HG02973 (cell line): ENCODE measurements around the gene PPIL6.
A peak's percentile ranks its signal among the peaks of the same experiment; 100 is the strongest.

Experiments used
- ATAC-seq: cut with Tn5 transposase; IDR thresholded peaks from one replicate; pipeline ENCODE4 v1.9.1; 2021; ENCODE audit warnings: moderate library complexity; ENCODE audit not compliant: unreplicated experiment

Gene PPIL6

DNA sequence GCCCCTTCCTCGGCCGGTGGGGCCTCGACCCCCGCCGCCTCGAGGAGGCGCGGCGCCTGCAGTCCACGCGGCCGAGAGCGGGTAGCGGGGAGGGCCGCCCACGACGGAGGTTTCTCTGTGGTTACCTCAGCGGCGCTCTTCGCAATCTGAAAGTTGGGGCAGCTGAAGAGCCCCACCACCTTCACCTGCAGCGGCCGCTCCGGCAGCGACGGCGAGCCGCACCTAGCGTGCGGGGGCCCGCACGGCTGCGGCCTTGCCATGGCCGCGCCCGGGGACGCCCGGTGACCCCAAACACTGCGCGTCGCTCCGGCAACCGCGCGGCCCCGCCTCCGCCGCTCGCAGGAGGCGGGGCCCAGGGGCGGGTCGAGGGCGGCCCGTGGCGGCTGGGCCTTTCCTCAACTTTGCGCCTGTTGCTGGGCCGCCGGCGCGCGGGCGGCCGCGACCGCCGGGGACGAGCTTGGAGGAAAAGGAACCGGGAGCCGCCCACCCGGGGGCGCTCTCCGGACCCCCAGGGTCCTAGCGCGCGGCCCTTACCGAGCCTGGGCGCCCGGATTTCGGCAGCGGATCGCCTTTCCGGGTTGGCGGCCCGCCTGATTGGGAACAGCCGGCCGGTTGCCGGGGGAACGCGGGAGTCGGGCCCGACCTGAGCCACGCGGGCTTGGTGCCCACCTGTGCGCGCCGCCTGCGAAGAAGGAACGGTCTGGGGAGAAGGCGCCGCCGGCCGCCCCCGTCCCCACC, at the start of gene PPIL6, which contains the start of gene SMPD2:
PPIL6 (minus strand) TSS at position 298 of the 738 bp plus-strand sequence; CDS start at position 260, 38 bp downstream.
SMPD2 (plus strand) TSS at position 394 of the 738 bp plus-strand sequence. CDS start 398 bp downstream, outside the sequence.
- ATAC-seq, result peak; percentile 78

DNA sequence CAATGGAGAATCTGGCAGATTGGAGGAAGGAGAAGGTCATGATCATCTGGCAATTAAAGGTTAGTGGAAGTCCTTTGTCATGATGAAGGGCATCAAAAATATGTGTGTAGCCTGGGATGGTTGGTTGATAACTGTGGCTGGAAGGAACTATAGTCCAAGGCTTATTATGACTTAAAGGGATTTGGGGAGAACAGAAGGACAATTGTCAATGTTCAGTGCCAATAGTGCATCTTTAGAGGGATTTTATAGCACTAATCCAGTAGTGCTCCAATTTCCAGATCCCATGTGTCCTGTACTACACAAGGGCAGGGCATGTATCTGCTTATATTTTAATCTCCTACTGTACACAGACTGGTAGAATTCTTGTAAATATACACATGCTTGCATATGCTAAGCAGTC, 47.6 kb upstream of the PPIL6 start:
- ATAC-seq, result no peak

DNA sequence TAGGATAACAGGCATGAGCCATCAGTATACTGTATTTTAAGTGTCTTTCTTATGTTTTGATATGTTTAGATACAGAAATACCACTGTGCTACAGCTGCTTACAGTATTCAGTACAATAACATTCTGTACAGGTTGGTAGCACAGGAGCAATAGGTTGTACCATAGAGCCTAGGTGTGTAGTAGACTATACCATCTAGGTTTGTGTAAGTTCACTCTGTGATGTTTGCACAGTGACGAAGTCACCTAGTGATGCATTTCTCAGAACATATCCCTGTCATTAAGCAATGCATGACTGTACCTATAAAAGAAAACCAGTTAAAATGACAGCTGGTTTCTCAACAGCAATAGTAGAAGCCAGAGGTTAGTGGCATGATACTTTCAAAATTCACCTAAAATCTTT, 45.6 kb upstream of the PPIL6 start:
- no peak for ATAC-seq

DNA sequence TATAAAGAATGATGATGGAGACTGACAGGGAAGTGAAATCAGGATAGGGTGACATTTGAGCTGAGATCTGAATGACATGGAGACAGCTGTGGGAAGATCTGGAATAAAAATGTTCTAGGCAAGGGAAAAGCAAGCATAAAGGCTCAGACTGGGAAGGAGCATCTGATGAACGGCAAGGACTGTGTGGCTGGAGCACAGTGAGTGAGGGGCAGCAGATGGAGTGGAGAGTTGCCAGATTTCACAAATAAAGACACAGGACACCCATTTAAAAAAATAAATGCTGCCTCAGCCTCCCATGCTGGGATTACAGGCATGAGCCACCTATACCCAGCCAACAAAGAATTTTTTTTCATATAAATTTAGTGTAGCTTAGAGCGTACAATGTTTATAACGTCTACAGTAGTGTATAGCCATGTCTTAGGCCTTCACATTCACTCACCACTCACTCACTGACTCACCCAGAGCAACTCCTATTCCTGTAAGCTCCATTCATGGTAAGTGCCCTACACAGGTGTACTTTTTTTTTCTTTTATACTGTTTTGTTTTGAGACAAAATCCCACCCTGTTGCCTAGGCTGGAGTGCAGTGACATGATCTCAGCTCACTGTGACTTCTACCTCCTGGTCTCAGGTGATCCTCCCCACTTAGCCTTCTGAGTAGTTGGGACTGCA, 45.0 kb upstream of the PPIL6 start:
- ATAC-seq, result no peak

DNA sequence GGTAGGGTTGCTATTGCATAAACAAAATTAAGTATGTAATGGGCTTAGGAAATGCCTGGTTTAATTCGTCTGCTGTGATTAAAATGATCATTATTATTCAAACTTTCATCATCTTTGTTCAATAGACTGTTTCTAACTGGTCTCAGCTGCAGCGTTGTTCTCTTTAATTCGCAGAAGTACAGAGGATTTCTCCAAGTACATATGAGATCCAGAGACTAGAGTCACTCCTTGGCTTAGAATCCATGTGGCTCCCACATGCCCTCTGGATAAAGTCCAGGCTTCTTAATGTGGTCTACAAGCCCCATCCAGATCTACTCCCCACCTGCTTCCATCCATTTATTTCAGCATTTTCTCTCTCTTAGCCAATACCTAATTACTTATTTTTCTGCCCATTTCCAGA, 43.7 kb upstream of the PPIL6 start:
- ATAC-seq, result no peak

DNA sequence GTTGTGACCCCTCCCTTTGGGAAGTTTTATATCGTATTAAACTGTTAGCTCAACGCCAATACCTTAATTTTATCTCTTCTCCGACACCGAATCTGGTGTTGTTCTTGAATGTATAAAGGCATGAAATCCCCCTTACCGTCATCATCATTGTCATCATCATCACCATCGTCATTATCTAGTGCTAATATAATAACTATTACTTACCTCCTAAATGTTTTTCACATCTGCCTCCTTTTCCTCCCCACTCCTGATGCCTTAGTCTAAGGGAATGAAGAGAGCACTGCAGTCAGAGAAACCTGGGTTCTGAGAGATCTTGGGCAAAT, 43.3 kb upstream of the PPIL6 start:
- no peak for ATAC-seq

DNA sequence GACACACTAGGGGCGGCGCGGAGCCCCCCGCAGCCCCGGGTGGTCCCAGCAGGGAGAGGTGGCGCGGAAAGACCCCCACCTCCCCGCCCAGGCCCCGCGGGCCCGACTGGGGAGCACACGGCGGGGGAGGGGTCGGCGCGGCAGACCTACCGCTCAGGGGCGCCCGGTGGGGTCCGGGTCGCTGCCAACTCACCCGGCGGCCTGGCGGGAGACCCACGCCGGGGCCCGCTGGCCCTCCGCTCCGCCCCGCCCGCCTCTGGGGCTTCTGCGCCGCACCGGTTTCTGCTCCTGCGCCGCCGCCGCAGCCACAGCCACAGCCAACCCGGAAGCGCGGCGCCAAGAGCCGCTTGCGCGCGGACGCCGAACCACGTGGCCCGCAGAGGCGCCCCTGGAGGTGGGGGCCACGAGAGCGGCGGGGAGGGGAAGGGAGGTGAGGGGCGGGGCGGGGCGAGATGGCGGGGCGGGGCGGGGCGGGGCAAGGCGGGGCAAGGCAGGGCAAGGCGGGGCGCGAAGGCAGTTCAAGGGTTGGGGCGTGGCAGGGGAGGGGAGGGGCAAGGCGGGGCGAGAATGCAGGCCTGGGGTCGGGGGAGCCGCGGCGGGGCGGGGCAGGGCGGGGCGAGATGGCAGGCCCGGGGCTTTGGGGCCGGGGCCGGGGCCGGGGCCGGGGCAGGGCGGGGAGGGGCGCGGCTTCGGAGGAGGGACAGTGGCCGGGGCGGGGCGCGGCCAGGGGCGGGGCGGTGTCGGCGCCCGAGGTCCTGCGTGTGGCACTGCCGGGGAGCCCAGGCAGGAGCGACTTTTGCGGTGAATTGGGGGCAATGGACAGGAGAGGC, 42.7 kb upstream of the PPIL6 start, which contains the start of gene ZBTB24:
ZBTB24 (minus strand) TSS at position 315 of the 830 bp plus-strand sequence. CDS start 1,193 bp downstream, outside the sequence.
- peak; percentile 86 for ATAC-seq

DNA sequence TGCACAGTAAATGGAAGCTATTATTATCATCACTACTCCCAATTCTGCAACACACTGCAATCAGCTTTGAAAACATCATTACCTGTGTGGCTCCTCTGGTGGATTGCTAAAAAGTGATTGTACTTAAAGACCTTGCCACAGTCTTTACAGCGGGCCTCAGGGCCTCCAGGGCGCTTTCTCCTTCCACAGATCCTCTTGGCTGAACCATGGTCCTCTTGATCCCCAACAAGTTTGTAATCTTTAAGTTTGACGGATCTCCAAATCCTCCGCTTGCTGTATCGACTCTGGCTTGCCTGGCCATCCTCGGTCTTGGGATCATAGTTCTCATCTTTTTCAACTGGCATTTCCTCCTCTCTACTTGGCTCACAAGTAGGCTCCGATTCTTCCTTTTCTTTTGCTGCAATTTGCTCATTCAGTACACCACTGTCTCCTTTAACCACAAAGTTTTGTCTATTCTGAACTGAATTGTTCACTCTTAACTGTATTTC, 40.6 kb upstream of the PPIL6 start:
- ATAC-seq, result no peak

DNA sequence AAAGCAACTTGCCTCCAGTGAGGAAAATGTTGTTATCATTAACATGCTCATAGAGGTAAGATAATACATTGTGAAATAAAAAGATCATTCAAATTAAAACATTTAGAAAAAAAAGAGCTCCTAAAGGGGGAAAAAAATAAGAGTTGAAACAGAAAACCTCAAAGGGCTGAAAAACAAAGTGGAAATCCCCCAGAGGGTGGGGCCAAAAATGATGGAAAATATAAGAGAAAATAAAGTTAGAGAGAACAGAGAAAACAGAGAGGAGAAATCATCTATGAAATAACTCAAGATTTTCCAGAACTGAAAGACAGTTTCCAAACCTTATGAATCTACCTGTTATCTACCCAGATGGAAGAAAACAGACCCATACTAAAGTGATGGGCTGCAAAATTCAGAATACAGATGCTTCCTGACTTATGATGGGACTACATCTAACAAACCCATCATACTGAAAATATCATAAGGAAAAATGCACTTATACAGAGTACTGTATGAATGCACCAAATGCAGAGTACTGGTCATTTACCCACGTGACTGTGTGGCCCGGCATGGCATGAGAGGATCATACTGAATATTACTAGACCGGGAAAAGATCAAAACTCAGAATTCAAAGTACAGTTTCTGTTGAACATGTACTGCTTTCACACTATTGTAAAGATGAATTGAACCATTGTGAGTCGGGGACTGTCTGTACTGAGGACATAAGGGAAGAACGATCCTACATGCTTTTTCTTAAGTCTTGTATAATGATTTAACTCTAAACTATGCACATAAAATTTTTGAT, 38.6 kb upstream of the PPIL6 start:
- ATAC-seq, result no peak

DNA sequence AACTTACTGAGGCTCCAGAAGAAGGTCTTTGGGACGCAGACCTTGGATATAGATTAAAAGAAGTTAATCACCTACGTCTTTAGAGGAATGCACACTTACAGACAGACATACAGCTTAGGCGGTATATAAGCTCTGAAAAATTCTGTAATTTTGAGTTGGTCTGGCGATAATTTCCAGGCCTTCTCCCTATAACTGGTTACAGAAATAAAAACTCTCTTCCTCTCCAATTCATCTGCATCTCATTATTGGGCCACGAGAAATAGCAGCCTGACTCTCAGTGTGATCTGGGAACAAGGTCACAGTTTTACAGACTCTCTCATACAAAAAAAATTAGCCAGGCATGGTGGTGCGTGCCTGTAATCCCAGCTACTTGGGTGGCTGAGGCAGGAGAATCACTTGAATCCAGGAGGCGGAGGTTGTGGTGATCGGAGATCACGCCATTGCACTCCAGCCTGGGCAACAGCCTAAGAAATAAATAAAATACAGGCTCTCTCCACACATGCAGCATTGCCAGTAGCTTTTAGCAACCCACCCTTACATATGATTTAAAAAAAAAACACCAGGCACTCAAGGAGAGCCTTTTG, 37.9 kb upstream of the PPIL6 start:
- no peak for ATAC-seq

DNA sequence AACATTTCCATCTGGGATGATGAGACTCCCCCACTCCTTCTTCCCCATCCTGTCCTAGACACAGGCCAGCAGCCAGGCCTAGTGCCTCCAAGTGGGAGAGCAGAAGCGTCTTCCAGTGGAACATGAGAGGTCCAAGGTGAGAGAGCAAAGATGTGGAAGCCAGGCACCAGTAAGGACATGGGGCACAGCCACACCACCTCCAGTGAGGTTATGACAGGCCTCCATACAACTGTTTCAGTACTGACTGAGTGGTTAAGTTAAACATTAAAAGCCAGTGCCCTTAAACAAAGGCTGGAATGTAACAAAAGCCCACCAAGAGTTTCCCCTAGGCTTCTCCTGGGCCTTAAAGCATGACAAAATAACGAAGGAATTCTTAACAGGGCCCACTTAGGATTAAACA, 37.3 kb upstream of the PPIL6 start:
- no peak for ATAC-seq

DNA sequence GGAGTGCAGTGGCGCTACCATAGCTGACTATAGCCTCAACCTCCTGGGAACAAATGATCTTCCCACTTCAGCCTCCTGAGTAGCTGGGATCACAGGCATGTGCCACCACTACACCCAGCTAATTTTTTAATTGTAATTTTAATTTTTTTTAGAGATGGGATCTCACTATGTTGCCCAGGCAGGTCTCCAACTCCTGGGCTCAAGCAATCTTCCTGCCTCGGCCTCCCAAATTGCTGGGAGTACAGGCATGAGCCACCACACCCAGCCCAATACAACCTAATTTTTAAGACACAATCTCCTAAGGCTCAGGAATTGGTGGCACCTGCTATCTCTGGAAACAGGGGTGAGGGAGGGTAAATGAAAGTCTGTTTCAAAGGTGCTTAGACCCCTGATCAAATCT, 36.8 kb upstream of the PPIL6 start:
- ATAC-seq, result no peak

DNA sequence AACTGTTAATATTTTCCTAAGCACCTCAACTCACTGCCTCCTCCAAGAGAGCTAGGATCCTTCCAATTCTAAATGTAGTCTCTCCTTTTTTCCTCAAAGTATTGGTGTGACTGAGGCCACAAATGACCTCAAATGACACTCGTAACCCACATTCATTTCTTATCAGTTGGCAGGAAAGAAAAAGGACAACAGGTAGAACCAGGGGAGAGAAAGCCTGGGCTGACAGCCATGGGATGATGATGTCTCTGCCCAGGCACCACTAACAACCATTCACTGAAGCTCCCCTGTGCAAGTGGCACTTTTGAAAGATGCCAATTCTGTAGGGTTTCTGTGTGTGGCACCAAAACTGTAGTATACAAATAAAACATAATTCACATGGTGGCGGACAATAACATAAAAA, 35.2 kb upstream of the PPIL6 start:
- ATAC-seq, result no peak

DNA sequence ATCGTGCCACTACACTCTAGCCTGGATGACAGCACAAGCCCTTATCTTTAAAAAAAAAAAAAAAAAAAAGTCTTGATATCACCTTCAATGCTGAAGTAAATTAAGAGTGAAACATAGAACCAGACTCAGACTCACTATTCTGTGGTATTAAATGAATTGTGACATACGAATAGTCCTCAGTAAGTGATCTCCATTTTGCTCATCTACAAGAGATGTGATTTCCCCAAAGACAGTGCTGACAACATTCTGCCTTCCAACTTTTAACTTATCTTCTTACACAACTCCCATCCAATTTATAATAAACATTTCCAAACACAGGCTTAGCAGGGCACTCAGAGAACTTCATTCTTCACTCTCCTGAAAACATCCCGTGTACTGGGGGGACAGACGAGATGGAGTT, 34.6 kb upstream of the PPIL6 start:
- no peak for ATAC-seq

DNA sequence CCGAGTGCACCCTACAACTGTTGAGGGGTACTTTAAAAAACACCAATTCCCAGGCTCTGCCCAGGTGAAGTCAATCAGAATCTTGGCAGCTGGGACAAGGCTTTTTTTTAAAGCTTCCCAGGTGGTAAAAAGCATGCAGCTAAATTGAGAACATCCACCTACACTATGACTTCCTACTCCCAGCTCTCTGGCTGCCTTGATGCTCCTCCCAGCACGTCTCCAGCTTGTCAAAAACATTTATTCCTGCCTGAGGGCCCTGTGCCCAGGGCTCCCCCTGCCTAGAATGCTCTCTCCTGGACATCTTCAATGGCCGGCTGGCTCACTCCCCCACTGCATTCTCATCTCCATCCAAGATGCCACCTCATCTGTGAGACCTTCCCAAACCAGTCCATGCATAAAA, 32.7 kb upstream of the PPIL6 start:
- ATAC-seq, result no peak

DNA sequence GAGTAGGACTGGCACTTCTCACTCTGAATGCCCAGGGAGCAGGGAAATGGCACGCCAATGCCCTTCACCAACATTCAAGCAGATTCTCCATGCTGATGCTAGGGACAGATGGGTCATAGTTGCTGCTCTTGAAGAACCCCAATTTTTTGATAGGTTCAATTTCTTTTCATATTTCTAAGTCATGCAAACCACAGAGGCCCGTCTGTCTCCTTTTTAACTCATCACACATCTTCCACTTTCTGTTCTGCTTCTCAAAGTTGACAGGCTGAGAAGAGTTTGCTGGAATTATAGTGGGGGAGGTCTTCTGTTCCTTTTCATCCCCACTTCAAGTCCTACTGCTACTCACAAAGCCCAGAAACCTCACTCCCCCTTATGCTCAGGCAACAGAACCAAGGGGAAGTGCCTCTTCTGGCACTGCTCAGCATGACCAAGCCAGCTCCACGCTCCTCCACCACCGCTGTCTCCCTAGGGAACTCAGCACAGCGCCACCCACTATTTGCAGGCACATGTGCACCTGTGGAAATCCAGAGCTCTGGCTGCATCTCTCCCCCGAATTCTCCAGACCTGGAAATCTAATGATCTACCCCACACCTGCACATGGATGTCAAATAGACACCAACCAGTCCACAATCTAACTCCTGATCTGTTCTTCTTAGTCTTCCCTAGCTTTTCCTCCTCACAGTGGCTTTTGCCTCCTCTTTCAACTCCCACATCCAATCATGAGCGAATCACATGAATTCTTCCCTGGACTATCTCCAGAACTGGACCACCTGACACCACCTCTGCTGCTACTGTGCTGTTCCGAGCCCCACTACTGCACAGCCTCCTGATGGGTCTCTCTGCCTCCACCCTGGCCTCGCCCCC, 31.9 kb upstream of the PPIL6 start:
- peak; percentile 50 for ATAC-seq

DNA sequence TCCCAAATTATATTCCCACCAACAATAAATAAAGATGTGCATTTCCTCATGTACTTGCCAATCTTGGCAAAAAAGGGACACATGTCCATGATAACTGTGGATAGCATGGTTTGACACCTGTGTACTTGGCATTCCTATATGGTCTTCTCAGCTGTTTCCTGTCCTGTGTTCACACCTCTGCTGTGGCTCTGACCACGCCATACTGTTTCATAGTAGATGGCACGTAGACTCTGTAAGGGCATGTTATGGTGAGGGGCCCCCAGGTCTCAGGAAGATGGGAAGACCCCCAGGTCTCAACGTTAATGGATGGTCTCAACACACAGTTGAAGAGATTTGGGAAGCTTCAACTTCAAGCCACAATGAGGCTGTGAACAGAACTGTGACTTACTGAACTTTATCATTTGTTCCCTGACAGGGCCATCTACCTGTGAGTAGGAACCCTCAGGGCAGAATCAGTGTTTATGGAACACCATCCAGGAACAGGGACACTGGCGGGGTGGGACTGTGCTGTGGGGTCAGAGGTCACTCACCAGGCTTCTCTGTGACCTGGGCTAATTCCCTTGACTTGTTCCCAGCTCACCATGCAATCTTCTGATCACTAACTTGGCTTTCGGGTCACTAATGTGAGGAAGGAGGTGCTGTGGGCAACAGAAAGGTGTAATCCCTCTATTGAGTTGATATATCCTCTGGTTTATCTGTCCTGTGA, 30.8 kb upstream of the PPIL6 start:
- ATAC-seq, result no peak

DNA sequence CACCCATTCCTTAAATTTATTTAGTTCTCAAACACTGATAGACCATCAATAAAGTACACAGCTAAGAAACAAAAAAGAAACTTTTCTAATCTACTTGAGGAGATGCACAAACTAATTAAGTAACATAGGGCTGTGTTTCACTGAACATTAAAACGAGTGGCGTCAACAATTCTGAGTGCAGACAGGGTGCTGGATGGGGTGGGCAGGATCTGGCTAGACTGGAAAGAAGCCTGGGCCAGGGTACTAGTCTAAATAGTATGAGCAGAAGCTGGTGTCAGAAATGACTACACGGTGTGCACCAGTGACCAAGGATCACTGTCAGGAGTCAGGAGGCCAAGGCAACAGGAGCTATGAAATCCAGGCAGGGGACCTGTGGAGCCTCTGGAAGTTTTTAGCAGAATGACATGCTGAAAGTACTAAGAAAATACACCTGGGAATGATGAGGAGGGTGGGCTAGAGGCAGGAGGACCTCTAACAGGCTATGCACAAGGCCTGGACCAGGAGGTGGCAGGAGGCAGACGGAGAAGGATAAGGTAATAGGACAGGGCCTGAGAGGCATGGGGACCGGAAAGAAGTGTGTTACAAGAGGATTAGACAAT, 29.3 kb upstream of the PPIL6 start:
- no peak for ATAC-seq
